GM18507 (cell line): ENCODE results near the gene CLCA2.

Experiments used
- DNase-seq: peaks from one replicate; pipeline ENCODE4 v3.0.0; 2011; ENCODE audit warnings: low read depth; ENCODE audit not compliant: insufficient read length; ENCODE audit errors: extremely low spot score
- FAIRE-seq: peaks from 2 replicates; lab custom pipeline; 2011; peaks lifted over from hg19 to GRCh38; lab: Jason Lieb, UNC

CLCA2 gene

GRCh38 chr1:86502721-86503405 is 78.9 kb downstream of the CLCA2 start:
- FAIRE-seq (no peak), DNase-seq (no peak)

DNA sequence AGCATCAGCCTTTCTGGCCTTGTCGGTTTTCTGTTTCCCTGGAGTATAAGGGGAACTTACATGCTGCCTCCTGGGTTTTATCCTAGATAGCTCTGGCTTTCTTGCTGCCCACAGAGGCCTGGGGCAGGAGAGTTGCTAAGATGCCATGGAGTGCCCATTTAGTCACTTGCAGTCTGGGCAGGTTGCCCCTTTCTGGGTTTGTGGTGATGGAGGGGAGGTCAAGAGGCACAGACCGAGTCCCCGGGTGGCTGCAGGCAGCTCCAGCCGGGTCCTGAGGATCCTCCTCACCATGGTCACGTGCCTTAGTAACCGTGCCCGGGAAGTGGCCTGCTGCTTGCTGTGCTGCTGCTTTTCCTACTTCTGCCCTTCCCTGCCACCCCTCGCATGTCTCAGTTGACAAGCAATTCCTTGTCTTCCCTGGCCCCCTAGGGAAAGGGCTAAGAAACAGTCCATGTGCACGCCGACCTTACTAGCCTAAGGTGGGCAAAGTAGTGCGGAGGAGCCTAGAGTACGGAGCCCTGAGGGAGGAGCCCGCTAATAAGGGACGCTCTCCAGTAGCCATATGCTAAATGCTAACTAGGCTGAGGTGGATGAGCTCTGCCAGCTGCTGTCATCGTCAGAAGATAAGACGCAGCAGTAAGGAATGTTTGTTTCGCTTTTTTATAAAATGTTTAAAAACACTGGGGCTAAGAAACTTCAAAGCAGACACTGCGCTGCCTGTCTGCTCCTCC is 79.6 kb downstream of the CLCA2 start:
- no peak for DNase-seq
- FAIRE-seq = no peak

- no peak for FAIRE-seq
- no peak for DNase-seq
Measured at GRCh38 chr1:86504137-86504479, 80.1 kb downstream of the CLCA2 start.

GRCh38 chr1:86504895-86505563 is 81.1 kb downstream of the CLCA2 start:
- DNase-seq = no peak
- FAIRE-seq = no peak

GRCh38 chr1:86505564-86505902 is 81.6 kb downstream of the CLCA2 start:
- FAIRE-seq = no peak
- DNase-seq = no peak
